ENCODE measurements around the gene DCTN1. TPM values are rescaled to one million over a fixed set of nuclear protein-coding genes. Genes with fewer than 3 reads are reported as not detected.

DCTN1 gene
- polyA plus RNA-seq, 2 of the 4 experiments (the other 2 are of a cell fraction): 95.1 to 106 TPM

DNA sequence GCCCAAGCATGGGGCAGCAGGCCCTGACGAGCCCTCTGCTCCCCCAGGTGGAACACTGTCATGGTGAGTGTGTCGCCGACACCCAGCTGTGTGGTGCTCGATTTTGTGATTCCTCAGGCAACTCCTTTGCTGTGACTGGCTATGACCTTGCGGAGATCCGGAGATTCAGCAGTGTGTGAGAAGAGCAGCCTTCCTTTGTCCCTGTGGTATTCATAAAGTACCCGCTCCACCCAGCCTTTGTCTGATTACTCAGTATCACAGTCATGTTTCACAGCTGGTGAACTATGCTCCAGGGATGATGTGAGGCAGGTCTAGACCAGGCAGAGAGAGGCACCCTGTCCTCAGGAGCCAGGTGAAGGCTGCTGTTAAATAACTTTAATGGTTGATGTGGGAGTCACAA, 45.4 kb upstream of the DCTN1 start (continued):
- TF ChIP-seq, protein P1, sequence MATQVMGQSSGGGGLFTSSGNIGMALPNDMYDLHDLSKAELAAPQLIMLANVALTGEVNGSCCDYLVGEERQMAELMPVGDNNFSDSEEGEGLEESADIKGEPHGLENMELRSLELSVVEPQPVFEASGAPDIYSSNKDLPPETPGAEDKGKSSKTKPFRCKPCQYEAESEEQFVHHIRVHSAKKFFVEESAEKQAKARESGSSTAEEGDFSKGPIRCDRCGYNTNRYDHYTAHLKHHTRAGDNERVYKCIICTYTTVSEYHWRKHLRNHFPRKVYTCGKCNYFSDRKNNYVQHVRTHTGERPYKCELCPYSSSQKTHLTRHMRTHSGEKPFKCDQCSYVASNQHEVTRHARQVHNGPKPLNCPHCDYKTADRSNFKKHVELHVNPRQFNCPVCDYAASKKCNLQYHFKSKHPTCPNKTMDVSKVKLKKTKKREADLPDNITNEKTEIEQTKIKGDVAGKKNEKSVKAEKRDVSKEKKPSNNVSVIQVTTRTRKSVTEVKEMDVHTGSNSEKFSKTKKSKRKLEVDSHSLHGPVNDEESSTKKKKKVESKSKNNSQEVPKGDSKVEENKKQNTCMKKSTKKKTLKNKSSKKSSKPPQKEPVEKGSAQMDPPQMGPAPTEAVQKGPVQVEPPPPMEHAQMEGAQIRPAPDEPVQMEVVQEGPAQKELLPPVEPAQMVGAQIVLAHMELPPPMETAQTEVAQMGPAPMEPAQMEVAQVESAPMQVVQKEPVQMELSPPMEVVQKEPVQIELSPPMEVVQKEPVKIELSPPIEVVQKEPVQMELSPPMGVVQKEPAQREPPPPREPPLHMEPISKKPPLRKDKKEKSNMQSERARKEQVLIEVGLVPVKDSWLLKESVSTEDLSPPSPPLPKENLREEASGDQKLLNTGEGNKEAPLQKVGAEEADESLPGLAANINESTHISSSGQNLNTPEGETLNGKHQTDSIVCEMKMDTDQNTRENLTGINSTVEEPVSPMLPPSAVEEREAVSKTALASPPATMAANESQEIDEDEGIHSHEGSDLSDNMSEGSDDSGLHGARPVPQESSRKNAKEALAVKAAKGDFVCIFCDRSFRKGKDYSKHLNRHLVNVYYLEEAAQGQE (IDR thresholded peaks at IDR 0.05): no peak
- TF ChIP-seq ESRRA (IDR thresholded peaks at IDR 0.05; ENCODE audit: borderline replicate concordance, low read length): no peak
- TF ChIP-seq CTCF (IDR thresholded peaks at IDR 0.05): no peak
- TF ChIP-seq KDM1A (IDR thresholded peaks at IDR 0.05; ENCODE audit: low read depth): no peak
- TF ChIP-seq HOXB13 (CRISPR knock-in tag; IDR thresholded peaks at IDR 0.05; ENCODE audit: low read depth): no peak
- no peak for TF ChIP-seq CHD2 (IDR thresholded peaks at IDR 0.05; ENCODE audit: low read length, partially characterized antibody)
- TF ChIP-seq TP53 (CRISPR knock-in tag; IDR thresholded peaks at IDR 0.05): no peak
- no peak for TF ChIP-seq ZNF302 (CRISPR knock-in tag; IDR thresholded peaks at IDR 0.05)

DNA sequence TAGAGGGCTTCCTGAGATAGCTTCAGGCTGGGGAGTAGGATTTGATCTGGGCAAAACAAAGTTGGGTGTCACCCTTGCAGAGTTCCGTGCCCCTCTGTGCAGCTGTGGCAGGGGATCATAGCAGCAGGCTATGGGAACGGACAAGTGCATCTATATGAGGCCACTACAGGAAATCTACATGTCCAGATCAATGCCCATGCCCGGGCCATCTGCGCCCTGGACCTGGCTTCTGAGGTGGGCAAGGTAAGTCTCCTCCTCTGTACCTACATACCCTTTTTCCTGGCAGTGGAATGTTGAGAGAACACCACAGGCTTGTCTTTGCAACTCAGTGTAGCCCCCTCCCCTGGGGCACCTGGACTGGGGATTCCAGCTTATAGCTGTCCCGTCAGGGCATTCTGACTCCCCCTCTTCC, 44.9 kb upstream of the DCTN1 start:
- CTCF ChIA-PET: interaction anchor here (1.6 to 2.1 kb wide), 2 partner anchors 15 to 33 kb away, joined by 6 read pairs; no protein-coding TSS in a partner anchor
- 91% methylated on average over 5 of the region's 5 CpGs for WGBS (ENCODE audit: missing lambda C conversion rate)
- H3K9me3 ChIP-seq: no peaks in the 10 kb centered on the region
- H3K27ac ChIP-seq: no peak overlapping the region
- POLR2A ChIA-PET: no interaction called here
- H3K4me2 ChIP-seq: no peak overlapping the region
- H3K4me1 ChIP-seq: peaks cover 13% of the 10 kb centered on the region; the same call in 1 of the 3 replicates
- no peak for ATAC-seq
- TF ChIP-seq SMC3 (IDR thresholded peaks at IDR 0.05) (no peak), FOSL2 (IDR thresholded peaks at IDR 0.05) (no peak), FOSL2 (CRISPR knock-in tag; IDR thresholded peaks at IDR 0.05) (no peak), EHF (CRISPR knock-in tag; IDR thresholded peaks at IDR 0.05) (no peak), CBX8 (IDR thresholded peaks at IDR 0.05) (no peak), ZC3H11A (IDR thresholded peaks at IDR 0.05) (no peak), NPAS2 (CRISPR knock-in tag; IDR thresholded peaks at IDR 0.05; ENCODE audit: borderline replicate concordance) (no peak), ATOH8 (CRISPR knock-in tag; IDR thresholded peaks at IDR 0.05; ENCODE audit: low read depth) (no peak), SREBF2 (IDR thresholded peaks at IDR 0.05) (no peak), TP53 (CRISPR knock-in tag; IDR thresholded peaks at IDR 0.05) (no peak), ESRRA (IDR thresholded peaks at IDR 0.05; ENCODE audit: borderline replicate concordance, low read length) (no peak), RCOR1 (IDR thresholded peaks at IDR 0.05; ENCODE audit: low read depth, low read length) (no peak), CEBPB (IDR thresholded peaks at IDR 0.05) (no peak), HOXB5 (CRISPR knock-in tag; IDR thresholded peaks at IDR 0.05) (no peak), GATA3 (IDR thresholded peaks at IDR 0.05; ENCODE audit: borderline replicate concordance) (no peak)
- TF ChIP-seq, protein P2, sequence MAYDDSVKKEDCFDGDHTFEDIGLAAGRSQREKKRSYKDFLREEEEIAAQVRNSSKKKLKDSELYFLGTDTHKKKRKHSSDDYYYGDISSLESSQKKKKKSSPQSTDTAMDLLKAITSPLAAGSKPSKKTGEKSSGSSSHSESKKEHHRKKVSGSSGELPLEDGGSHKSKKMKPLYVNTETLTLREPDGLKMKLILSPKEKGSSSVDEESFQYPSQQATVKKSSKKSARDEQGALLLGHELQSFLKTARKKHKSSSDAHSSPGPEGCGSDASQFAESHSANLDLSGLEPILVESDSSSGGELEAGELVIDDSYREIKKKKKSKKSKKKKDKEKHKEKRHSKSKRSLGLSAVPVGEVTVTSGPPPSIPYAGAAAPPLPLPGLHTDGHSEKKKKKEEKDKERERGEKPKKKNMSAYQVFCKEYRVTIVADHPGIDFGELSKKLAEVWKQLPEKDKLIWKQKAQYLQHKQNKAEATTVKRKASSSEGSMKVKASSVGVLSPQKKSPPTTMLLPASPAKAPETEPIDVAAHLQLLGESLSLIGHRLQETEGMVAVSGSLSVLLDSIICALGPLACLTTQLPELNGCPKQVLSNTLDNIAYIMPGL (CRISPR knock-in tag; IDR thresholded peaks at IDR 0.05; ENCODE audit: borderline replicate concordance): no peak
- TF ChIP-seq, protein P1 (IDR thresholded peaks at IDR 0.05): no peak
- H3K4me3 ChIP-seq: no peak overlapping the region
- no peak for DNase-seq (ENCODE audit: low read depth in 1 of 2, low spot score in 1 of 2)
- no peak for FAIRE-seq

All from A549 (cell line).